ENCODE measurements around the gene FNDC8.

- TF ChIP-seq CTCF (IDR thresholded peaks at IDR 0.05; ENCODE audit: insufficient read depth, low read length, poor library complexity, severe bottlenecking) (no peak), EZH2phosphoT487 (conservative IDR thresholded peaks at IDR 0.05; ENCODE audit: low read length) (no peak)
Observed at GRCh38 chr17:35169835-35170363, 48.5 kb downstream of the FNDC8 start.
